ENCODE measurements around the gene SRD5A3.

Gene SRD5A3

DNA sequence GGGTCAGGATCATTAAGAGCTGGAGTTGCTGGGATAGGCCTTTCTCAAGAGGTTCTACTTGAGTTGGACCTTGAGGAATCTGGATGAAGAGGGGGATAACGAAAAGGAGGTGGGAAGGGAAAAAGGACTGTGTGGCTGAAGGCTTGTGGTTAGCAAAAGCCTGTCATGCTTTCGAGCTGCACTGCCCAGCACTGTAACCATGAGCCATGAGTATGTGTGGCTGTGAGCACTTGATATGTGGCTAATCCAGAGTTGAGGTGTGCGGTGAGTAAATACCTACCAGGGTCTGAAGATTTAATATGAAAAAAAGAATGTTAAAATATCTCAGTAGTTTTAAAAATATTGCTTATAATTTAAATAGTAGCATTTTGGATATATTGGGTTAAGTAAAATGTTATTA, 61.1 kb downstream of the SRD5A3 start:
- Histone ChIP-seq H3K27ac (no peak overlapping the region), H3K36me3 (peaks cover 47% of the 10 kb centered on the region), H3K27me3 (ENCODE audit: insufficient read depth, low read depth, severe bottlenecking) (no peaks in the 10 kb centered on the region), H3K4me3 (ENCODE audit: low read depth, low read length) (no peak overlapping the region), H3K9me3 (ENCODE audit: severe bottlenecking) (no peaks in the 10 kb centered on the region)
- TF ChIP-seq, protein P1, sequence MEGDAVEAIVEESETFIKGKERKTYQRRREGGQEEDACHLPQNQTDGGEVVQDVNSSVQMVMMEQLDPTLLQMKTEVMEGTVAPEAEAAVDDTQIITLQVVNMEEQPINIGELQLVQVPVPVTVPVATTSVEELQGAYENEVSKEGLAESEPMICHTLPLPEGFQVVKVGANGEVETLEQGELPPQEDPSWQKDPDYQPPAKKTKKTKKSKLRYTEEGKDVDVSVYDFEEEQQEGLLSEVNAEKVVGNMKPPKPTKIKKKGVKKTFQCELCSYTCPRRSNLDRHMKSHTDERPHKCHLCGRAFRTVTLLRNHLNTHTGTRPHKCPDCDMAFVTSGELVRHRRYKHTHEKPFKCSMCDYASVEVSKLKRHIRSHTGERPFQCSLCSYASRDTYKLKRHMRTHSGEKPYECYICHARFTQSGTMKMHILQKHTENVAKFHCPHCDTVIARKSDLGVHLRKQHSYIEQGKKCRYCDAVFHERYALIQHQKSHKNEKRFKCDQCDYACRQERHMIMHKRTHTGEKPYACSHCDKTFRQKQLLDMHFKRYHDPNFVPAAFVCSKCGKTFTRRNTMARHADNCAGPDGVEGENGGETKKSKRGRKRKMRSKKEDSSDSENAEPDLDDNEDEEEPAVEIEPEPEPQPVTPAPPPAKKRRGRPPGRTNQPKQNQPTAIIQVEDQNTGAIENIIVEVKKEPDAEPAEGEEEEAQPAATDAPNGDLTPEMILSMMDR (IDR thresholded peaks at IDR 0.05; ENCODE audit: low read depth, low read length), result no peak
- no peak for DNase-seq

DNA sequence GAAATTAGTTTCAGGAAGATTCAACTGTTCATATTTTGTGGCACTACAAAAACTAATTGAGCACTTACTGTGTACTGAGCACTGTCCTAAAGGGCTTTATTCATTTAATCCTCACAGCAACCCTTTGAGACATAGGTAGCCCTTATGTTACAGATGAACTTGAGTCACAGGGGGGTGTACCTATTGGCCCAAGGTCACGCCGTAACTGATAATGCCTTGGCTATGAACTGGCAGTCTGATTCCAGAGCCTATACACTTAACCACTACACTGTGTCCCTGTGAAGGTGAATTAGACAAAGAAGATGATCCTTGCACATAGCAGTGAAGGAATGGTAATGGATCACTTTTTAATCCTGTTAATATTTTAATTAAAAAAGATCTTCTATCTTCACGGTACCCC, 61.7 kb downstream of the SRD5A3 start:
- Histone ChIP-seq H3K4me3 (ENCODE audit: low read depth, low read length) (no peak overlapping the region), H3K27ac (no peak overlapping the region), H3K27me3 (ENCODE audit: insufficient read depth, low read depth, severe bottlenecking) (no peaks in the 10 kb centered on the region), H3K36me3 (peaks cover 47% of the 10 kb centered on the region), H3K9me3 (ENCODE audit: severe bottlenecking) (no peaks in the 10 kb centered on the region)
- TF ChIP-seq, protein P1 (IDR thresholded peaks at IDR 0.05; ENCODE audit: low read depth, low read length), result no peak
- no peak for DNase-seq

DNA sequence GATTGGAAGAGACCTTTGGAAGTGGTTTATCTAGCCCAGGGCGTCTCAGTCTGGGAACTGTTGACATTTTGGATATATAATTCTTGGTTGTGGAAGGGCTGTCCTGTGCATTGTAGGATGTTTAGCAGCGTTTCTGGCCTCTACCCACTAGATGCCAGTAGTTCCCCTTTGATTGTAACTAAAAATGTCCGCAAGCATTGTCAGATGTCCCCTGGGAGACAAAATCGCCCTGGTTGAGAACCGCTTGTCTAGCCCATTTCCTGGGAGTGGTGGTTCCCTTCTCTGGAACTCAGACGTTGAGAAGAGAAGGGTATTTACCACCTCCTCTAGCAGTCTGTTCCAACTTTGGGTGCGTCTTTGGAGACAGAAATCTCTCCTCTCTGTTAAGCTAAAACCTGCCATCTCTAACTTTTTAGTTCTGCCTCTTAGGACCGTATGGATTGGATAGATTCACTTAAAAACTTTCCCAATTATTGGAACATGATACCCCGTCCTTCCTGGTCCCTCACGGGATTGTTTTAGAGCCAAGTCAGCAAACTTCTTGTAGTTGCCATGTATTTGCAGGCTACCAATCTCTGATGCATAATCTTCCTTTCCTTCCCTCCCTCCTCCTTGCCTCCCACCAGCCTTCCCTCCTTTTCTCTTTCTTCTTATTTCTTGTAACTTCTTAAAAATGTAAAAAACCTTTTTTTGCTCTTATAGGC, 63.6 kb downstream of the SRD5A3 start:
- Histone ChIP-seq H3K27me3 (ENCODE audit: insufficient read depth, low read depth, severe bottlenecking) (no peaks in the 10 kb centered on the region), H3K36me3 (peaks cover 46% of the 10 kb centered on the region), H3K9me3 (ENCODE audit: severe bottlenecking) (no peaks in the 10 kb centered on the region), H3K27ac (no peak overlapping the region), H3K4me3 (ENCODE audit: low read depth, low read length) (no peak overlapping the region)
- DNase-seq, result no peak
- TF ChIP-seq, protein P1 (IDR thresholded peaks at IDR 0.05; ENCODE audit: low read depth, low read length), result peak; percentile 39

DNA sequence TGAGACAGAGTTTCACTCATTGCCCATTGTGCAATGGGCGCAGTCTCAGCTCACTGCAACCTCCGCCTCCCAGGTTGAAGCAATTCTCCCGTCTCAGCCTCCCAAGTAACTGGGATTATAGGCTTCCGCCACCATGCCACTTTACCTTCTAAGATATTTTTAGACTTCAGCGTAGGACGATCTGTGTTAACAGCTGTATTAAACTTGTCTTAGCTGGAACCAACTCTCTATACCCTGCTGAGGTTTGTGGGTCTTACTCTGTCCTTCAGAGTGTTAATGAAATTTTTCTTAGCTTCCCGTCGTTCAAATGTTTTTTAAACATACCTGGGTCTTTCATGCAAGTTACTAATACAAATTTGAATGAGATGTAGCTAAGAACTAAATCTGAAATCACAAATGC, 64.4 kb downstream of the SRD5A3 start:
- H3K27ac ChIP-seq, result no peak overlapping the region
- no peak for DNase-seq
- H3K9me3 ChIP-seq (ENCODE audit: severe bottlenecking), result no peaks in the 10 kb centered on the region
- H3K4me3 ChIP-seq (ENCODE audit: low read depth, low read length), result no peak overlapping the region
- TF ChIP-seq, protein P1 (IDR thresholded peaks at IDR 0.05; ENCODE audit: low read depth, low read length), result no peak
- peaks cover 46% of the 10 kb centered on the region for H3K36me3 ChIP-seq
- no peaks in the 10 kb centered on the region for H3K27me3 ChIP-seq (ENCODE audit: insufficient read depth, low read depth, severe bottlenecking)

DNA sequence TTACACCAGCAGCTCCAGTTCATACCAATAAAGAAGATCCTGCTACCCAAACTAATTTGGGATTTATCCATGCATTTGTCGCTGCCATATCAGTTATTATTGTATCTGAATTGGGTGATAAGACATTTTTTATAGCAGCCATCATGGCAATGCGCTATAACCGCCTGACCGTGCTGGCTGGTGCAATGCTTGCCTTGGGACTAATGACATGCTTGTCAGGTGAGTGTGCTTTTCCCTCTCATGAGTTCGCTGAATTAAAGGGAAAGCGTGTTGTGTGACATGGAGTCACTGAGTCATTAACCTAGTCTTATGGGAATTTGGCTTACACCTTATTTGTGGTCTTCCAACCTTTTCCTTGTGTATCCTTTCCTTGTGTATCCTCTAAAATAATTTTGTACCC, 65.6 kb downstream of the SRD5A3 start:
- no peaks in the 10 kb centered on the region for H3K9me3 ChIP-seq (ENCODE audit: severe bottlenecking)
- no peak for DNase-seq
- no peaks in the 10 kb centered on the region for H3K27me3 ChIP-seq (ENCODE audit: insufficient read depth, low read depth, severe bottlenecking)
- H3K4me3 ChIP-seq (ENCODE audit: low read depth, low read length), result no peak overlapping the region
- peaks cover 42% of the 10 kb centered on the region for H3K36me3 ChIP-seq
- TF ChIP-seq, protein P1 (IDR thresholded peaks at IDR 0.05; ENCODE audit: low read depth, low read length), result no peak
- H3K27ac ChIP-seq, result no peak overlapping the region

DNA sequence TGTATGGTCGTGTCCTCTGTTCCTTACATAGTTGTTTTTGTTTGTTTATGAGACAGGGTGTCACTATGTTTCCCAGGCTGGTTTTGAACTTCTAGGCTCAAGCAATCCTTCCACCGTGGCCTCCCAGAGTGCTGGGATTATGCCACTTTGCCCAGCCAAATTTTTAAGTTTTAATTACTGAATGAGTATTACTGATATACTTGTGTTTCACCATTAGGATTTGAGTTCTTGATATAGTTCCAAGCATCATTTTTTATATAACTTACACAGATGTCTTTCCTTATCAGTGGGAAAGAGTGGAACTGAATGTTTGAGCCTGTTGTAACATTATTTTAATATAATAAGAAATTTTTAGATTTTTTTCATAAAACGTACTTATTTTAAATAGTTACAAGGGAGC, 70.1 kb downstream of the SRD5A3 start:
- no peak for DNase-seq
- no peak overlapping the region for H3K27ac ChIP-seq
- H3K36me3 ChIP-seq, result peaks cover 64% of the 10 kb centered on the region
- no peaks in the 10 kb centered on the region for H3K27me3 ChIP-seq (ENCODE audit: insufficient read depth, low read depth, severe bottlenecking)
- no peak overlapping the region for H3K4me3 ChIP-seq (ENCODE audit: low read depth, low read length)
- no peaks in the 10 kb centered on the region for H3K9me3 ChIP-seq (ENCODE audit: severe bottlenecking)
- TF ChIP-seq, protein P1 (IDR thresholded peaks at IDR 0.05; ENCODE audit: low read depth, low read length), result no peak

Data from WERI-Rb-1 (cell line).